Skin epidermis (tissue), 12 donors: ENCODE data around the gene SPAG9.

Source experiments
- H3K27ac ChIP-seq, 21 experiments: fragments of 200-600 bp; sonication (generic) in 11 of 21; one replicate each; pipeline ENCODE4 v1.5.0; 2020; ENCODE audit warnings: mild to moderate bottlenecking in 3 of 21, inconsistent platforms in 2 of 21, moderate library complexity in 2 of 21
- H3K4me3 ChIP-seq, 7 experiments: fragments of 200-600 bp; sonication (generic) in 2 of 7; one replicate each; pipeline ENCODE4 v1.5.0; 2020; ENCODE audit warnings: inconsistent platforms in 2 of 7, mild to moderate bottlenecking in 2 of 7, moderate library complexity in 1 of 7

Gene SPAG9, protein sequence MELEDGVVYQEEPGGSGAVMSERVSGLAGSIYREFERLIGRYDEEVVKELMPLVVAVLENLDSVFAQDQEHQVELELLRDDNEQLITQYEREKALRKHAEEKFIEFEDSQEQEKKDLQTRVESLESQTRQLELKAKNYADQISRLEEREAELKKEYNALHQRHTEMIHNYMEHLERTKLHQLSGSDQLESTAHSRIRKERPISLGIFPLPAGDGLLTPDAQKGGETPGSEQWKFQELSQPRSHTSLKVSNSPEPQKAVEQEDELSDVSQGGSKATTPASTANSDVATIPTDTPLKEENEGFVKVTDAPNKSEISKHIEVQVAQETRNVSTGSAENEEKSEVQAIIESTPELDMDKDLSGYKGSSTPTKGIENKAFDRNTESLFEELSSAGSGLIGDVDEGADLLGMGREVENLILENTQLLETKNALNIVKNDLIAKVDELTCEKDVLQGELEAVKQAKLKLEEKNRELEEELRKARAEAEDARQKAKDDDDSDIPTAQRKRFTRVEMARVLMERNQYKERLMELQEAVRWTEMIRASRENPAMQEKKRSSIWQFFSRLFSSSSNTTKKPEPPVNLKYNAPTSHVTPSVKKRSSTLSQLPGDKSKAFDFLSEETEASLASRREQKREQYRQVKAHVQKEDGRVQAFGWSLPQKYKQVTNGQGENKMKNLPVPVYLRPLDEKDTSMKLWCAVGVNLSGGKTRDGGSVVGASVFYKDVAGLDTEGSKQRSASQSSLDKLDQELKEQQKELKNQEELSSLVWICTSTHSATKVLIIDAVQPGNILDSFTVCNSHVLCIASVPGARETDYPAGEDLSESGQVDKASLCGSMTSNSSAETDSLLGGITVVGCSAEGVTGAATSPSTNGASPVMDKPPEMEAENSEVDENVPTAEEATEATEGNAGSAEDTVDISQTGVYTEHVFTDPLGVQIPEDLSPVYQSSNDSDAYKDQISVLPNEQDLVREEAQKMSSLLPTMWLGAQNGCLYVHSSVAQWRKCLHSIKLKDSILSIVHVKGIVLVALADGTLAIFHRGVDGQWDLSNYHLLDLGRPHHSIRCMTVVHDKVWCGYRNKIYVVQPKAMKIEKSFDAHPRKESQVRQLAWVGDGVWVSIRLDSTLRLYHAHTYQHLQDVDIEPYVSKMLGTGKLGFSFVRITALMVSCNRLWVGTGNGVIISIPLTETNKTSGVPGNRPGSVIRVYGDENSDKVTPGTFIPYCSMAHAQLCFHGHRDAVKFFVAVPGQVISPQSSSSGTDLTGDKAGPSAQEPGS (N-terminal part only)

DNA sequence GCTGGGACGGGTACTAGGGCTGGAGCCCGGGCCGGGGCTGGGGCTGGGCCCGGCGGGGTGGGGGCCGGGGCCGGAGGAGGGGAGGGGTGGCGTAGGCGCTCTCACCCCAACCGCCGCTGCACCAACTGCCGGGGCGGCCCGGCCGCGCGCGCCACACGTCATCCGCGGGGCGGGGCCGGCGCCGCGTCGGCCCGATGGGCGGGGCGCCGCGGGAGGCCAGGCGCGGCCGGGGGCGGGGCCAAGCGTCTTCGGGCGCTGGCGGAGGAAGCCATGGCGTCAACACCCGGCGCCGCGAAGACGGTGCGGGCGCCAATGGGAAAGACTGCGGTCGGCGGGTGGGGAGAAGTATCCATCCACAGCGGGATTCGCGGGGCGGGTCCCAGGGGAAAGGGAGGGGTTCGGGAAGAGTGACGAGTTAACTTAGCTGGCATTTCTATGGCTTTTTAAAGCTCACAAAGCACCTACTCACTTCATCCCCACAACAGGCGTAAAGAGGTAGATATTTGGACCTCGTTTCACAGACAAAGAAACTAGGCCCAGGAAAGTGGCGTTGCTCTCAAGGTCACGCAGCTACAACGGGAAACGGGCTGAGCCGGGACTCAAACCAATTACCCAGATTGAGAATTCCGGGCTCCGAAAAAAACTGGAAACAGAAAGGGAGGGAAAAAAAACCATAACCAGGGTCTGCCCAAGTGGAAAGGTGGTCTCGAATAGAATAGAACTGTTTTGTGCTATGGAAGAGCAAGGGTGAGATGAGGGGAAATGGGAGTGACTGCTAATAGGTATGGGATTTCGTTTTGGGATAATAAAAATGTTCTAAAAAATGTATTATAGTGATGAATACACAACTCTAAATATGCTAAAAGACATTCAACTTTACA lies at the start of gene SPAG9:
Gene SPAG9, minus strand, starts transcription at position 130 of the 881 bp plus-strand sequence. CDS start 212 bp downstream, outside the sequence.
- Histone ChIP-seq H3K4me3 (peak within 1 kb of the TSS; percentile 60 to 100 (median 91)), H3K27ac (peak within 1 kb of the TSS; percentile 86 to 100 (median 98))

DNA sequence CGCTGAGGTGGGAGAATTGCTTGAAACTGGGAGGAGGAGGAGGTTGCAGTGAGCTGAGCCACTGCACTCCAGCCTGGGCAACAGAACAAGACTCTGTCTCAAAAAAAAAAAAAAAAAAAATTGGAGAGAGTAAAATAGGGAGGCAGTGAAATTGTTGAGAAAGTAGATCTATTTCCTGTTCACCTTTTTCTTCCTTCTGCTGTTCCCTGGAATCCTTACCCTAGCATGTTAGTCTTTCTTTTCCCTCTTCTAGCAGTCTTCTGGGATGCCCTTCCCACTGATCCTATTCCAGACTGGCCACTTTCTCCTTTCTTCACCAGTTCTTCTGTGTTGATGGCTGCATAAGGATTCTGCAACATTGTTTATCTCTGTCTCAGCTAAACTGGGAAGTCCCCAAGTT lies 48.7 kb upstream of the SPAG9 start:
- Histone ChIP-seq H3K27ac (no peak overlapping the region), H3K4me3 (no peak overlapping the region)

DNA sequence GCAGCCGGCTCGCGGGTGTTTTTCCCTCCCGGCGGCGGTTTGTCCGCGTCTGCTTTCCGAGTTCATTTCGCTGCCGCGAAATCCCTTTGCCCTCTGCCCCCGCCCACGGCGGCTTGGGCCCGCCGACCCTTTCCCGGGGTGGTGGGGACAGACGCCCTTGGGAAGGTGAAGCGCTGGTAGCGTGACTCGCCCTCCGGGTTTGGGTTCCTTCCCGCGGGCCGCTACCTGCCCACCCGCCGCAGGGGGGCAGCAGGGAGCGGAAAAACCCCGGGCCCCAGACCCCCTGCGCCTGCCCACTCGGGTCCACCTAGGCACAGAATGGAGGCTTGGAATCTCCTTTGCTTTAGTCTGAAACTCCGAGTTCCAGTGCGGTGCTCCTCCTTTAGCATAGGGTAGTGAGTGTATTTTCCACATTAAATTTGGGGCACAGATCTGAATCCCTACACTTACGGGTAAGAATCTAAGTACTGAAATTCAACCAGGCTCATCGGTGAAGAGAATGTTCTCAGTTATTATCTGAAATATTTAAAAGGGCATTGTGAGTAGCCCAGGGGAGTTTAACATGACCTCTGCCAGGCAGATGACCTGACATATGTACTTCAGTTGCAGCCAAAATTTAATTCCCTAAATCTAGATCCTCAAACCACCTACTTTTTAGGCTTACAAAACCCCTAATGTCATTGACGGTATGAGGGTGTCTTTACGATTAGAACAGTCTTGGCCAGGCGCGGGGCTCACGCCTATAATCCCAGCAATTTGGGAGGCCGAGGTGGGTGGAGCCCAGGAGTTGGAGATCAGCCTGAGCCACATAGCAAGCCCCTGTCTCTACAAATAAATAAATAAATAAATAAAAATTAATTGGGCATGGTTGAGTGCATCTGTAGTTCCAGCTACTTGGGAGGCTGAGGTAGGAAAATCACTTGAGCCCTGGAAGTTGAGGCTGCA lies 46.6 kb upstream of the SPAG9 start:
- peak overlapping the region; percentile 67 to 98 (median 95) for H3K27ac ChIP-seq
- H3K4me3 ChIP-seq = peak overlapping the region; percentile 75 to 99 (median 83)

DNA sequence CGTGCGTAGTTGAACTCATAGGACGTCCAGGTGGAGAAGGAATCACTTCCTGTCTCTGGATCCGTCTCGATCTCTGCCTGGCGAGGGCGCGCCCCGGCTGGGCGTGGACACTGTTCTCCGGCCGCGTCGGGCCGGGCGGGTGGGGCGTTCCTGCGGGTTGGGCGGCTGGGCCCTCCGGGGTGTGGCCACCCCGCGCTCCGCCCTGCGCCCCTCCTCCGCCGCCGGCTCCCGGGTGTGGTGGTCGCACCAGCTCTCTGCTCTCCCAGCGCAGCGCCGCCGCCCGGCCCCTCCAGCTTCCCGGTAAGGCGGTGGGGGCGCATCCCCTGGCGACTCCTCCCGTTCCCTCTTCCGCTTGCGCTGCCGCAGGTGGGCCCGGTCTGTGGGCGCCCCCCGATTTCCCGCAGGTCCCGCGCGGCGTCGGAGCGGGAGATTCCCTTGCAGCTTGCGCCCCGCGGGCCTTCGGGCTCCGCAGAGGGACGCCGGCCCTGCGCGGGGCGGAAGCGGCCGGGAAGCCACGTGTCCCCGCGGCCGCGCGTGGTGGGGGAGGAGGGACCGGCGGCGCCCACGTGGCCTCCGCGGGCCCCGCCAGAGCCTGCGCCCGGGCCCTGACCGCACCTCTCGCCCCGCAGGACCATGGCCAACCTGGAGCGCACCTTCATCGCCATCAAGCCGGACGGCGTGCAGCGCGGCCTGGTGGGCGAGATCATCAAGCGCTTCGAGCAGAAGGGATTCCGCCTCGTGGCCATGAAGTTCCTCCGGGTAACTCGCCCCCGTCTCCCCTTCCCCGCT lies 45.7 kb upstream of the SPAG9 start, which contains the start of gene NME2:
Gene NME2, plus strand, starts transcription at position 214 of the 789 bp plus-strand sequence. Its CDS starts 420 bp downstream, at position 634.
- H3K27ac ChIP-seq = peak within 1 kb of the TSS; percentile 67 to 98 (median 95)
- H3K4me3 ChIP-seq = peak within 1 kb of the TSS; percentile 75 to 99 (median 83)

DNA sequence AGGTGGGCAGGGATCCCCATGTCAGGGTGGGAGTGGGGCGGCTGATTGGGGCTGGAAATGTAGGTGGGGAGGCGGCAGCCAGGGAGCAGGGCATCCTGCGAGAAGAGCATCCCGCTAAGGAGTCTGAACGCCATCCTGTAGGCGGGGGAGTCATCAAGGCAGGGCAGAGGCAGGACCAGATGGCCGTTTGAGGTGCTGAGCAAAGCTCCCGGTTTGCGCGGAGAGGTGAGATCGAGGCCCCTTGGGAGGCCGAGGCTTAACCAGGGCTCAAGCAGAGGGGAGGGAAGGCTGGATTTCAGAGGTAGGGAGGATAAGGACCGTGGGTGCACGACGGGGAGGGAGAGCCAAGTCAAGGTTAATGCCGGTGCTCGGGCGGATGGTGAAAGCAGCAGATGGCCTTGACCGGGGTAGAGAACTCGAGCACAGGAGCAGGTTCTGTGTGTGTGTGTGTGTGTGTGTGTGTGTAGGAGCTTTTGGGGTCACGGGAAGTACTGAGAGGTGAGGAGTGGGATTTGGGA lies 45.1 kb upstream of the SPAG9 start:
- peak overlapping the region; percentile 63 to 98 (median 95) for H3K27ac ChIP-seq
- H3K4me3 ChIP-seq = peak overlapping the region; percentile 75 to 99 (median 83)

DNA sequence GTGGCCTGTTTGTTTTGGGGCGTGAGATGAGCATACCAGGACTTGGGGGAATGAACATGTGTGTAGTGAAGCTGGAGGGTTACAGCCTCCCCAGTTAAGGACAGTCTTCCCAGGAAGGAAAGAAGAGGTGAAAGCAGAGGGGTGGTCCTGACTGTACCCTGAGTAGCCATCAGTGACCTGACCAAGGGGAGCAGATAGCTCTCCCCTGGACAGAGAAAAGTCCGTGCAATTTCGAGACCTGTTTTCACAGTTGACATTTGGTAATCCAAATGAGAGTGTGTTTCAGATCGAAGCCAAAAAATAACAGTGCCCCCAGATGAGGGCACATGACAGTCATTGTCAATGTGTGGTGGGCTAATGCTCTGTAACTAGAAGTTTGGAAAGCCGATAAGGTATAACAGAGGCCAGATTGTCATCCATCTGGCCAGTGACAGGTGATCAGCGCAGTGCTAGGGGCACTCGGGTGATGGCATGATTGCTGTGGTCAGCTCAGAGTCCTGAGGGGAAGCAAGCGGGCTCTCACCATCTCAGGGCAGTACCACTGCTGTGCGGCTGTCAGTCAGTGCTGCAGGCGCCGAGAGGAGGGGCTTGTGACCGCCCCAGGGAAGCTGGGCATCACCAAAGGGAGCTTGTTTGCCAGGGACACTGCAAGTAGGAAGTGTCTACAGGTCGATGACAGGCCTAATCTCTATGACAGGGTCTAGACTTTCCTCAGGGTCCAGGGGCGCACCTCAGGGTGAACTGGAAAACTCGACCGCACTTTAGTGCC lies 44.4 kb upstream of the SPAG9 start:
- peak overlapping the region; percentile 63 to 98 (median 95) for H3K27ac ChIP-seq
- peak overlapping the region in 6 of 7 experiments; percentile 75 to 99 (median 86) for H3K4me3 ChIP-seq

DNA sequence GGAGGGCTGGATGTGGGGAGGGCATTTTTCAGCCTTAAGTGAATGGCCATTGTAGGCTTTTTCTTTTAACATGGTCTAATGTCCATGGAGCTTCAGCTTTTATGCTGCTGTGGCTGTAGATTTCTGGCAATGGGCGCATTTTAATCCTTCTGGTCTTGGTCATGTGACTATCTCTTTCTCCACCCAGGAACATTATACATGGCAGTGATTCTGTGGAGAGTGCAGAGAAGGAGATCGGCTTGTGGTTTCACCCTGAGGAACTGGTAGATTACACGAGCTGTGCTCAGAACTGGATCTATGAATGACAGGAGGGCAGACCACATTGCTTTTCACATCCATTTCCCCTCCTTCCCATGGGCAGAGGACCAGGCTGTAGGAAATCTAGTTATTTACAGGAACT lies 40.9 kb upstream of the SPAG9 start:
- Histone ChIP-seq H3K27ac (no peak overlapping the region), H3K4me3 (no peak overlapping the region)

DNA sequence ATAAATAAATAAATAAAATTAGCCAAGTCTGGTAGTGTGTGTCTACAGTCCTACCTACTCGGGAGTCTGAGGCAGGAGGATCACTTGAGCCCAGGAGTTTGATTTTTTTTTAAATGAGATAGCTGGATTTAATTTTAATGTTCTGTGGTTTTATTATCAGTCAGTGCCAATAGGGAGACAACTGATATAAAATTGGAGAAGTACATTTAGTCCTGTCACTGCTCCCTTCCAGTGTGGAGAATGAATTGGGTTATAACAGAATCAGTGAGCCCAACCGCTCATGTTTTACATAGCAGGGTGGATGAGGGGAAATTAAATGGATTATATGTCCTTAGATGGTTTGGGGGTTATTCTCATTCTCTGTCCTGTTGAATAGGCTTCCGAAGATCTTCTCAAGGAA lies 38.9 kb upstream of the SPAG9 start:
- no peak overlapping the region for H3K4me3 ChIP-seq
- H3K27ac ChIP-seq = no peak overlapping the region

DNA sequence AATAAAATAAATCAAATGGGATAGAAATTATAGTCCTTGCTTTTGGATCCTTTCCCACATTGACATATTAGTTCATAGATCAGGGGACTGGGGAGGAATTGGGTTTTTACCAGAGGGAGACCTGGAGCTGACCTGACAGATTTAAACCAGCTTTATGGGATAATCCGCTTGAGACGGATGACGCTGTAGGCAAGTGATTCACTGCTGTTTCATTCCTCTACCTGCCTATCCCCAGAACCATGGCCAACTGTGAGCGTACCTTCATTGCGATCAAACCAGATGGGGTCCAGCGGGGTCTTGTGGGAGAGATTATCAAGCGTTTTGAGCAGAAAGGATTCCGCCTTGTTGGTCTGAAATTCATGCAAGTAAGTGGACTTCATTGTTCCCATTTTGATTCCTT lies 34.7 kb upstream of the SPAG9 start:
- H3K27ac ChIP-seq = no peak overlapping the region
- H3K4me3 ChIP-seq = no peak overlapping the region

DNA sequence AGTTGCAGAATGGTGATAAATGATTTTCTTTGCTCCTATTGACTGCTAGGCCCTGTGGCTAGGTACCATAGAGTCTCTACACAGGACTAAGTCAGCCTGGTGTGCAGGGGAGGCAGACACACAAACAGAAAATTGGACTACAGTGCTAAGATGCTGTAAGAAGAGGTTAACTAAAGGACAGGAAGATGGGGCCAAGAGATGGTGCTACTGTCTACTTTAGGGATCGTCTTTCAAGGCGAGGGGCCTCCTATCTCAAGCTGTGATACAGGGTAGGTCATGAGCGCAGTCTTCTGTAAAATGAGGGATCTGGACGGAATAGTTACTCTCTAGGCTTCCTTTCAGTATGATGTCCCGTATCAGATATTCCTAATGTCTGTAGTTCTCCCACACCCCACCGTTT lies 33.5 kb upstream of the SPAG9 start:
- peak overlapping the region in 20 of 21 experiments; percentile 55 to 86 (median 80) for H3K27ac ChIP-seq
- peak overlapping the region; percentile 53 to 78 (median 68) for H3K4me3 ChIP-seq

DNA sequence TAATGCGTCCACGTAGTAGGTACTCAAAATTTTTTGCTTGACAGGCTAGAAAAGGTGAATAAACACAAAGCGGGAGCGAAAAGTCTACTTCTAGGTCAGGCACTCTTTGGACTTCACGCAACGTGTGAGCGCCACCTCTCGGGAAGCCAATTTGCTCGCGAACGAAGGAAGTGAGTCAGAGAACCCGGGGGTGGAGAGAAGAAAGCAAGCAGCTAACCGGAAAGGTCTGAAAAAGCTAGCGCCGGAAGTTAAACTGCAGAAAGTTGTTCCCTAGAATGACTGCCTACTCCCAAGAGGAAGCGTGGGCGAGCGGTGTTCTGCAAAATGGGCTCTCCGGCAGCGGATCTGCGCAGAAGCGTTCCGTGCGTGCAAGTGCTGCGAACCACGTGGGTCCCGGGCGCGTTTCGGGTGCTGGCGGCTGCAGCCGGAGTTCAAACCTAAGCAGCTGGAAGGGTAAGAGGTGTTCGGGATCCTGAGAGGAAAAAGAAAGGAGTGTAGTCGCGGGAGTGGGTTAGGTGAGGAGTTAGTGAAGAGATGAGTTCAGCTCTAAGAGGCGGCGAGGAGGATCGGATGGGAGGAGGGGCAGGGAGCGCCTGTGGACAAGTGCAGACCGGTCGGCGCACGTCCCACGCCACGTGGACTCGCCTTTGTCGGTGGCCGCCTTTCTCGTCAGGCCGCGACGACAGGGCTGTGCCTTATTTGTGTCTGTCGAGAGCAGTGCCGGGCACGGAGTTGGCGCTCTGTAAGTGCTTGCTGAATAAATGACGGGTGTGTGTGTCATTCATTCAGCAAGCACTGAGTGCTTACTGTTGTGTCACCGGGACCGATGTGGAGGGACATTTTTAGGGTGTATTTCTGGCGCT lies 32.8 kb upstream of the SPAG9 start, which contains the start of gene NME1:
Gene NME1, plus strand, starts transcription at position 350 of the 863 bp plus-strand sequence. CDS start 2,096 bp downstream, outside the sequence.
- peak within 1 kb of the TSS in 20 of 21 experiments; percentile 55 to 87 (median 82) for H3K27ac ChIP-seq
- peak within 1 kb of the TSS; percentile 53 to 78 (median 68) for H3K4me3 ChIP-seq

DNA sequence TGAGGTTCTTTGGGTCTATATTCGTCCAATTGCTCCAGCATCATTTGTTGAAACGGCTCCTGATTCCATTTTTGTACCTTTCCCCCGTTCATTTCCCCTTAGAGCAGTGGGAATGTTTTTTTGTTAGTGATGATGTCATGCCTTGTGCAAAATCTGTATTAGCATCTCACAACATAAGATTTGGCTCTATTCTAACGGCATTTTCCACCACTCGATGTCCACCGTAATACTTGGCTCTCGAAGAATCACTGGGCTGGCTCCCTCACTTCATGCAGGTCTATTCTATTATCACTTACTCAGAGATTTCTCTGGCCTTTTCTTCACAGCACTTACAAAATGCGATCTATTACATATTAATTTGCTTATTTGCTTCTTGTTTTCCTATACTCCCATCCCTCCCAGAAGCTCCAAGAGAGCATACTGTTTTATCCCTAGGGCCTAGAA lies 32.1 kb upstream of the SPAG9 start:
- H3K27ac ChIP-seq = peak overlapping the region in 19 of 21 experiments; percentile 39 to 87 (median 81)
- H3K4me3 ChIP-seq = peak overlapping the region in 5 of 7 experiments; percentile 7 to 78 (median 66)

DNA sequence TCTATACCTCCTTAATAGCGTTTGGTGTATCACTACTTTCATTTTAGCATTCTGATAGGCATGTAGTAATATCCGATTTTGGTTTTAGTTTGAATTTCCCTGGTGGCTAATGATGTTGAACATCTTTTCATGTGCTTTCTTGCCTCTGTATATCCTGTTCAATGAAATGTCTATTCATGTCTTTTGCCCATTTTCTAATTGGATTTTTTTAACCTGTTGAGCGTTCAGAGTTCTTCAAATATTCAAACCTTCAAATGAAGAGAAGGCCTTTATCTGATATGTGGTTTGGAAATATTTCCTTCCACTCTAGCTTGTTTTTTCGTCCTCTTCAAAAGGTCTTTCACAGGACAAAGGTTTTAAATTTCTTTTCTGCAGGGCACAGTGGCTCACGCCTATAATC lies 30.3 kb upstream of the SPAG9 start:
- no peak overlapping the region for H3K27ac ChIP-seq
- H3K4me3 ChIP-seq = no peak overlapping the region

DNA sequence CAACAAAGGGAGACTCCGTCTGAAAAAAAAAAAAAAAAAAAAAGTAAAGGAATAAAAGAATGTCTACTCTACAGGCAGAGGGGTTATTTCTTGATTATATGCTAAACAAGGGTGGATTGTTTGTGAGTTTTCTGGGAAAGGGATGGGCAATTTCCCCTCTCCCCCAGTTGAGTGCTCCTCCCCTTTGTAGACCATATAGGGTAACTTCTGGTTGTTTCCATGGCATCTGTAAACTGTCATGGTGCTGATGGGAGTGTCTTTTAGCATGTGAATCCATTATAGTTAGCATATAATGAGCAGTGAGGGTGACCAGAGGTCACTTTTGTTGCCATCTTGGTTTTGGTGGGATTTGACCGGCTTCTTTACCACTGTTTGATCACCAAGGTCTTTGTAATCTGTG lies 28.5 kb upstream of the SPAG9 start:
- no peak overlapping the region for H3K4me3 ChIP-seq
- H3K27ac ChIP-seq = no peak overlapping the region

DNA sequence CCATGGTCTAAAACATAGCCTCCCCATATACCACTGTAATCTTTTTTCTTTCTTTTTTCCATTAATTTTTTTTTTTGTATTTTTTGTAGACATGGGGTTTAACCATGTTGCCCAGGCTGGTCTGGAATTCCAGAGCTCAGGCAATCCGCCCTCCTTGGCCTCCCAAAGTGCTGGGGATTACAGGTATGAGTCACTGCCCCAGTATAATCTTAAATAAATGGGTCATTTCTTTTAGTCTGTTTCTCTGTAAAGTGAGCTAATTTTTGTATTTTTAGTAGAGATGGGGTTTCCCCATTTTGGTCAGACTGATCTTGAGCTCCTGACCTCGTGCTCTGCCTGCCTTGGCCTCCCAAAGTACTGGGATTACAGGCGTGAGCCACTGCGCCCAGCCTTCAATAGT lies 27.0 kb upstream of the SPAG9 start:
- H3K4me3 ChIP-seq = no peak overlapping the region
- H3K27ac ChIP-seq = no peak overlapping the region
